Erythroblast (primary cell): ENCODE measurements around the gene SDSL.

Source experiments
- GATA1 ChIP-seq: IDR thresholded peaks from 2 replicates; pipeline ENCODE4 v1.6.1; 2011; ENCODE audit warnings: low read depth, mild to moderate bottlenecking, control low read depth, low read length, moderate library complexity
- POLR2A ChIP-seq: IDR thresholded peaks from 2 replicates; pipeline ENCODE4 v1.6.1; 2011; ENCODE audit warnings: mild to moderate bottlenecking, low read length

- TF ChIP-seq POLR2A (no peak), GATA1 (no peak)
Measured at GRCh38 chr12:113396828-113397496, 25.2 kb upstream of the SDSL start.
